RWPE1 (cell line): Measurements from ENCODE around the gene SHISA4.
"Not testable (repeated sequence)": the region's sequence is repeated elsewhere in the genome, so short reads cannot be mapped to it uniquely, and the experiment has no call there.

Experiments
- CTCF ChIA-PET: fragments of 350-600 bp; sonication (Branson Sonifier 250); formaldehyde crosslinking; extraction: SDS; loops from one replicate; lab custom pipeline; 2021; lab: Yijun Ruan, JAX
- POLR2A ChIA-PET: fragments of 400-600 bp; formaldehyde crosslinking; extraction: SDS; loops from one replicate; lab custom pipeline; 2020; ENCODE audit warnings: antibody characterized with exemption; ENCODE audit not compliant: low non-redundant PET; lab: Yijun Ruan, JAX
- DNase-seq: peaks from one replicate; pipeline ENCODE4 v3.0.0; 2012; ENCODE audit warnings: low spot score
- H3K27ac ChIP-seq: fragments of 450-650 bp; 2 replicates; pipeline ENCODE4 v1.5.1; 2017
- CTCF ChIP-seq: fragments of 450-650 bp; conservative IDR thresholded peaks from 2 replicates; pipeline ENCODE4 v1.5.1; 2017; ENCODE audit warnings: low read depth, mild to moderate bottlenecking

Gene SHISA4

GRCh38 chr1:201845331-201846083, 43.2 kb upstream of the SHISA4 start:
- peak overlapping the region; percentile 35; the same call in 1 of the 2 replicates for H3K27ac ChIP-seq
- POLR2A ChIA-PET = no interaction called here
- CTCF ChIA-PET = interaction anchor here (0.6 to 1.5 kb wide), 6 partner anchors 9 to 142 kb away, joined by 3 to 6 read pairs (median 3); no protein-coding TSS in a partner anchor
- TF ChIP-seq CTCF = no peak
- peak; percentile 32 for DNase-seq

GRCh38 chr1:201847150-201847549, 41.5 kb upstream of the SHISA4 start:
- ChIA-PET POLR2A (no interaction called here), CTCF (interaction anchor here (1.5 kb wide), 1 partner anchor 49 kb away, joined by 6 read pairs; no protein-coding TSS in a partner anchor)
- TF ChIP-seq CTCF = no peak
- no peak for DNase-seq
- H3K27ac ChIP-seq = no peak overlapping the region

- ChIA-PET CTCF (interaction anchor here (0.7 to 2.2 kb wide), 4 partner anchors 12 to 48 kb away, joined by 3 to 7 read pairs (median 6); no protein-coding TSS in a partner anchor), POLR2A (no interaction called here)
- no peak overlapping the region for H3K27ac ChIP-seq
- TF ChIP-seq CTCF = no peak
- no peak for DNase-seq
Measured at GRCh38 chr1:201848230-201848629, 40.5 kb upstream of the SHISA4 start.

- no peak for TF ChIP-seq CTCF
- no peak overlapping the region for H3K27ac ChIP-seq
- CTCF ChIA-PET = interaction anchor here (0.6 to 2.2 kb wide), 7 partner anchors 11 to 269 kb away, joined by 3 to 8 read pairs (median 4); no protein-coding TSS in a partner anchor
- POLR2A ChIA-PET = interaction anchor here (0.6 kb wide), 1 partner anchor 9 kb away, joined by 4 read pairs; no protein-coding TSS in a partner anchor
- peak; percentile 70 for DNase-seq
Measured at GRCh38 chr1:201849372-201850052, 39.2 kb upstream of the SHISA4 start.

GRCh38 chr1:201850053-201850397, 38.7 kb upstream of the SHISA4 start:
- H3K27ac ChIP-seq = no peak overlapping the region
- ChIA-PET CTCF (interaction anchor here (0.5 to 1.3 kb wide), 4 partner anchors 75 to 284 kb away, joined by 3 to 4 read pairs (median 4); no protein-coding TSS in a partner anchor), POLR2A (interaction anchor here (0.6 kb wide), 1 partner anchor 8 kb away, joined by 4 read pairs; no protein-coding TSS in a partner anchor)
- peak; percentile 51 for DNase-seq
- TF ChIP-seq CTCF = no peak

- no peak overlapping the region for H3K27ac ChIP-seq
- ChIA-PET CTCF (no interaction called here), POLR2A (no interaction called here)
- DNase-seq = no peak
- no peak for TF ChIP-seq CTCF
Measured at GRCh38 chr1:201851949-201852348, 36.7 kb upstream of the SHISA4 start.

- H3K27ac ChIP-seq, POLR2A ChIA-PET, DNase-seq: not testable (repeated sequence)
- CTCF ChIA-PET = interaction anchor here (0.7 kb wide), 1 partner anchor 19 kb away, joined by 3 read pairs; no protein-coding TSS in a partner anchor
Measured at GRCh38 chr1:201856722-201857121, 32.0 kb upstream of the SHISA4 start.
